ENCODE measurements around the gene ANO2.

ANO2 gene

DNA sequence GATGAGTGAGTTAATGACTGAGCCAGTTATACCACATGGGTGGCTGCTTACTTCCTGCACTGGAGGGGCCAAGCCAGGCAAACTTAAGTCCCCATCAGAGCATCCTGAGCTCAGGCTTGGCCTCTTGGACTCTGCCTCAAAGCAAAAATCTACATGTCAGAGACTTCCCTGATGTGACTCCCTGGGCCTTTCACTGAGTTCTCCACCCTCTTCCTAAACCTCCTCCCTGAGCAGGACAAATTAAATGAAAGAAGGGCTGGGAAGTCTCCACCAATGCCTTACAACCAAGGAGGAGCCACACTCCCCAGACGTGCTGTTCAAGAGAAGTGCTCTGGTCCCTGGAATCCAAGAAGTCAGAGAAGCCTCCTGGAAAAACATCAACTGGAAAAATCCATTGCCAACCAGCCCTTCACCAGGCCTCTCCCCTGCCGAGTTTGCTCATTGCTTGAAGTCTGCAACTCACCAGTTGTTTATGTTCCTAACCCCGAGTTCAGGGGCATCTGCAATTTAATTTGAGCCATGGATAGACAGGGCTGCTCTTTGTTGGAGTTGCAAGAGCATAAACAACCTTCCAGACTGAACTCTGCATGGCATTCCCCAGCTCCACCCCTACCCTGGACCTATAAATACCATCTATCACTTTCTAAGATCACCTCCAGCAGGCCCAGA is 160.5 kb downstream of the ANO2 start:
- TF ChIP-seq, protein P1, sequence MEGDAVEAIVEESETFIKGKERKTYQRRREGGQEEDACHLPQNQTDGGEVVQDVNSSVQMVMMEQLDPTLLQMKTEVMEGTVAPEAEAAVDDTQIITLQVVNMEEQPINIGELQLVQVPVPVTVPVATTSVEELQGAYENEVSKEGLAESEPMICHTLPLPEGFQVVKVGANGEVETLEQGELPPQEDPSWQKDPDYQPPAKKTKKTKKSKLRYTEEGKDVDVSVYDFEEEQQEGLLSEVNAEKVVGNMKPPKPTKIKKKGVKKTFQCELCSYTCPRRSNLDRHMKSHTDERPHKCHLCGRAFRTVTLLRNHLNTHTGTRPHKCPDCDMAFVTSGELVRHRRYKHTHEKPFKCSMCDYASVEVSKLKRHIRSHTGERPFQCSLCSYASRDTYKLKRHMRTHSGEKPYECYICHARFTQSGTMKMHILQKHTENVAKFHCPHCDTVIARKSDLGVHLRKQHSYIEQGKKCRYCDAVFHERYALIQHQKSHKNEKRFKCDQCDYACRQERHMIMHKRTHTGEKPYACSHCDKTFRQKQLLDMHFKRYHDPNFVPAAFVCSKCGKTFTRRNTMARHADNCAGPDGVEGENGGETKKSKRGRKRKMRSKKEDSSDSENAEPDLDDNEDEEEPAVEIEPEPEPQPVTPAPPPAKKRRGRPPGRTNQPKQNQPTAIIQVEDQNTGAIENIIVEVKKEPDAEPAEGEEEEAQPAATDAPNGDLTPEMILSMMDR (IDR thresholded peaks at IDR 0.05; ENCODE audit: low read depth, low read length, missing control alignments) = no peak
- no peak overlapping the region for H3K4me3 ChIP-seq (replicated peaks; ENCODE audit: low read depth, low read length)
- DNase-seq (ENCODE audit: extremely low read depth, low read depth) = no peak

DNA sequence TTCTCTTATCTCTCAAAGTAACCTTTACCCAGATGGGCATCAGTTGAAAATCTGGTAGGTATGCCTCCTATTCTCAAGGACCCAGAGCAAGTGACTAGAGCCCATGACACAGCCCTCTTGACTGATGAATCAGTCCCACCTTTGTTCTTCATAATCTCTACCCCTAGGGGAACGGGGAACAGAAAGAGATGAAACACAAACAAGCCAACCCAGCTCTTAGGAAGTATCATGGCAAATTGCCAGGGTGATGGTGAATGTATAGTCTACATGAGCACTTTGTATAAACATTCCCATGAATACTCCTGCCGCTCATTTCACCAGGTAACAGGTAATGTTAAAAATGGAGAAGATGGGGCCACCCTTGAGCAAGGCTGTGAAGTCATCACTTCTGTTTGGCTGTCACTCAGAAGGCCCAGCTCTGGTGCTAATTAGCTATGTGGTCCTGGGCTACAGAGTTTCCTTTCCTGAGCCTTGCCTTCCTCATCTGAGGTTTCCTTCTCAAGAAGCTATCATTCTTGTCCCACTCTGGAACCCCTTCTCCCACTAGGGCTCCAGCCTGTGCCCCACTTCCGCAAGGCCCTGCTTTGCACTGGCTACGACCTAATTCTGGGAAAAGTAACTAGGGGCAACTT is 161.7 kb downstream of the ANO2 start:
- TF ChIP-seq, protein P1 (IDR thresholded peaks at IDR 0.05; ENCODE audit: low read depth, low read length, missing control alignments) = no peak
- no peak overlapping the region for H3K4me3 ChIP-seq (replicated peaks; ENCODE audit: low read depth, low read length)
- no peak for DNase-seq (ENCODE audit: extremely low read depth, low read depth)

DNA sequence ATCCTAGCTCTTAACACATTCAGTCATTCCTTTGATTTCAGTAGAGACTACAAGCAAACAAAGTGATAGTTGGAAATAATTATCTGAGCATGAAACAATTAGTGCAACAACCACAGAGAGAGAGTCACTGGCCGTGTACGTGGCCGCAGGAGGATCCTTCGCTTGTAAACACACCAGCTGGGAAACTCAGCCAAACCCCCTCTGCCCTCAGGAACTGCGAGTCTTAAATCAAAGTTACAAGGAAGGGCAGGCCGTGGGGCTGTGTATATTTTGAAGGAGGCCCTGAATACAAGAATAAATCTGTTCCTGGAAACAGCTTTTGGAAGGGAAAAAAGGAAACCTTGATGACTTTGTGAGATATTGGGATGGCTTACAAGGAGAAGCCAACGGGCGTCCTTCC is 164.5 kb downstream of the ANO2 start:
- H3K4me3 ChIP-seq (replicated peaks; ENCODE audit: low read depth, low read length) = no peak overlapping the region
- TF ChIP-seq, protein P1 (IDR thresholded peaks at IDR 0.05; ENCODE audit: low read depth, low read length, missing control alignments) = no peak
- DNase-seq (ENCODE audit: extremely low read depth, low read depth) = no peak

DNA sequence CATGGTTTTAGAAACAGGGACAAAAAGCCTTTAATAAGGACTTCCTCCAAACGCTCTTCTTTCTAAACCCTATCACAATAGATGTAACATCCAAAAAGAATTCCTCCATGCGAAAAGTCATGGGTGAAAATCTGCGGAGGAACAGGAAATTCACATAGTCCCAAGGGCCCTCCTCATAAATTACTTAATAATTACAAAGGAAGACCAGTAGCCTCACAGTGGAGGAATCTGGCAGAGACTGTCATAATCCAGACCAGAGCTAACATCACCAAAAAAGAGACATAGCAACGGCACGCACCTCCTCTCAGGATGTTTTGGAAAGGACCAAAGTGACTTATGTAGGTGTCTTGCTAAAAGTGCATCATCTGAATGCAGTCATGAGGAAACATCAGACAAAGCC is 165.7 kb downstream of the ANO2 start:
- H3K4me3 ChIP-seq (replicated peaks; ENCODE audit: low read depth, low read length) = no peak overlapping the region
- TF ChIP-seq, protein P1 (IDR thresholded peaks at IDR 0.05; ENCODE audit: low read depth, low read length, missing control alignments) = no peak
- no peak for DNase-seq (ENCODE audit: extremely low read depth, low read depth)

DNA sequence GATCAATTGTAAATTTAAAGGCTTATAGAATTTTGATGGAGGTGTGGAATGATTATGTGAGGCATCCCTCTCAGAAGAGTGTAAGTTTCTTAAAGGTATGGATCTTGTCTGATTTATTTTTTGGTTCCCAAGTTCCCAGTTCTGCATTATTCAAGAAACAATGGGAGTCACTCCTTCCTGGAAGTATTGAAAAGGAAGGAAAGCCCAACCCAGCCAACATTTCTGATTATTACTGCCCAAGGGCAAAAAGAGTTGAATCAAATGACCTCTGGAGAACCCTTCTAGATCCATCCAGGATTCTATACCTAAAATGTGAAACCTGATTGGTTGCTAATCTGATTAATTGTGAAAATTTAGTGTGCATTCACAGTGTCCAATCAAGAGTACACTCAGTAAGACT is 166.2 kb downstream of the ANO2 start:
- no peak for DNase-seq (ENCODE audit: extremely low read depth, low read depth)
- no peak overlapping the region for H3K4me3 ChIP-seq (replicated peaks; ENCODE audit: low read depth, low read length)
- TF ChIP-seq, protein P1 (IDR thresholded peaks at IDR 0.05; ENCODE audit: low read depth, low read length, missing control alignments) = no peak

DNA sequence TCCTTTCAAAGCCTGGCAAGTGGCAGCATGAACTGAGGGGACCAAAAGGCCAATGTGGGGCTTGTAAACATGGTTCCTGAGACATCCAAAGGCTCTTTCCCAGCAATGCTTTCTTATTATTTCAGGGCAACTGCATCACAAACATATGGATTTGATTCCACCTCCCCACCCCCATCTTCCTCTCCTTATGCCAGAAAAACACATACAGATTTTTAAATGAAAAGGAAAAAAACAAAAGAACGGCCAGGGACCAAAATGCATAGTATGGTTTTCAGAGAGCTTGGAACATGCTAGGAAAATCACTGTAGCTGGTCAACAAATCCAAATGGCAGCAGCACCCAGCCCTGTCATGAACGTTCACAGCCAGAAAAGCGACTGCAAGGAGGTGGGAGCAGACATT is 167.6 kb downstream of the ANO2 start:
- DNase-seq (ENCODE audit: extremely low read depth, low read depth) = peak; percentile 4
- TF ChIP-seq, protein P1 (IDR thresholded peaks at IDR 0.05; ENCODE audit: low read depth, low read length, missing control alignments) = no peak
- H3K4me3 ChIP-seq (replicated peaks; ENCODE audit: low read depth, low read length) = no peak overlapping the region
